H1 (cell line): ENCODE results near the gene BBX. TPM values are rescaled to one million over a fixed set of nuclear protein-coding genes. Genes with fewer than 3 reads are reported as not detected.
A peak's percentile ranks its signal among the peaks of the same experiment; 100 is the strongest.

ENCODE experiments used
- CTCF ChIA-PET: fragments of 300-600 bp; sonication (Branson Sonifier 250); formaldehyde crosslinking; loops from one replicate; lab custom pipeline; 2021; ENCODE audit not compliant: partially characterized antibody; lab: Charles Lee
- POLR2A ChIA-PET: fragments of 300-600 bp; sonication (Branson Sonifier 250); formaldehyde crosslinking; loops from one replicate; lab custom pipeline; 2021; ENCODE audit warnings: inconsistent platforms; ENCODE audit not compliant: partially characterized antibody; lab: Charles Lee
- DNase-seq, 2 experiments: peaks; one replicate each; pipeline versions ENCODE4 v3.0.0 to v3.0.0-alpha.2; 2010 to 2022; ENCODE audit warnings: low spot score in 2 of 2, low read depth in 1 of 2, mixed read lengths in 1 of 2
- FAIRE-seq: peaks from 2 replicates; lab custom pipeline; 2011; peaks lifted over from hg19 to GRCh38; lab: Jason Lieb, UNC
- H2AFZ ChIP-seq: 2 replicates; pipeline ENCODE4 v1.8.1; 2012; ENCODE audit warnings: low read length, inconsistent platforms
- H2AK5ac ChIP-seq: 2 replicates; pipeline ENCODE4 v1.6.1; 2013; ENCODE audit warnings: low read depth, low read length
- H2BK120ac ChIP-seq: replicated peaks from 2 replicates; pipeline ENCODE3; 2013; ENCODE audit warnings: low read depth, low read length, inconsistent platforms
- H2BK12ac ChIP-seq: 2 replicates; pipeline ENCODE4 v1.6.1; 2013; ENCODE audit warnings: low read depth, low read length
- H2BK15ac ChIP-seq: 2 replicates; pipeline ENCODE4 v1.6.1; 2013; ENCODE audit warnings: low read length
- H2BK20ac ChIP-seq: 2 replicates; pipeline ENCODE4 v1.6.1; 2013; ENCODE audit warnings: low read length
- H2BK5ac ChIP-seq: 2 replicates; pipeline ENCODE4 v1.6.1; 2013; ENCODE audit warnings: low read depth, low read length
- H3K14ac ChIP-seq: 2 replicates; pipeline ENCODE4 v1.6.1; 2013; ENCODE audit warnings: inconsistent platforms; ENCODE audit not compliant: insufficient read length
- H3K18ac ChIP-seq: 2 replicates; pipeline ENCODE4 v1.6.1; 2013; ENCODE audit warnings: low read length; ENCODE audit errors: extremely low read depth
- H3K23ac ChIP-seq: 2 replicates; pipeline ENCODE4 v1.6.1; 2013; ENCODE audit warnings: inconsistent platforms; ENCODE audit not compliant: insufficient read length
- H3K23me2 ChIP-seq: 2 replicates; pipeline ENCODE4 v1.6.1; 2013; ENCODE audit warnings: low read depth, low read length
- H3K27ac ChIP-seq: 2 replicates; pipeline ENCODE4 v1.6.1; 2011; ENCODE audit warnings: low read depth, low read length, inconsistent platforms
- H3K27me3 ChIP-seq, 4 experiments: replicated peaks in 1 of 4; 1 replicate in 1 of 4; 2 replicates in 3 of 4; pipeline versions ENCODE4 v1.6.1 to v1.8.1; 2011 to 2013; ENCODE audit warnings: low read length in 3 of 4, mild to moderate bottlenecking in 3 of 4, inconsistent platforms in 2 of 4, mixed read lengths in 2 of 4, moderate library complexity in 1 of 4; ENCODE audit not compliant: control insufficient read depth in 3 of 4, insufficient read depth in 3 of 4; ENCODE audit errors: extremely low read depth in 1 of 4
- H3K36me3 ChIP-seq, 4 experiments: 2 replicates each; pipeline versions ENCODE4 v1.6.1 to v1.8.1; 2011 to 2013; ENCODE audit warnings: mild to moderate bottlenecking in 4 of 4, low read length in 3 of 4, moderate library complexity in 2 of 4, control low read depth in 1 of 4, inconsistent platforms in 1 of 4; ENCODE audit not compliant: insufficient read depth in 4 of 4, control insufficient read depth in 2 of 4
- H3K4ac ChIP-seq: replicated peaks from 2 replicates; pipeline ENCODE3; 2013; ENCODE audit warnings: low read length, low read depth, mixed read lengths, inconsistent platforms; ENCODE audit not compliant: insufficient read length
- H3K4me1 ChIP-seq, 4 experiments: replicated peaks in 1 of 4; 1 replicate in 1 of 4; 2 replicates in 3 of 4; pipeline versions ENCODE4 v1.6.1 to v1.8.1; 2011 to 2013; ENCODE audit warnings: low read length in 3 of 4, inconsistent platforms in 2 of 4, mixed read lengths in 1 of 4; ENCODE audit not compliant: insufficient read depth in 4 of 4, control insufficient read depth in 3 of 4
- H3K4me2 ChIP-seq, 2 experiments: 2 replicates each; pipeline versions ENCODE4 v1.6.1 to v1.8.1; 2011 to 2013; ENCODE audit warnings: low read depth in 2 of 2, low read length in 2 of 2, control low read depth in 1 of 2, inconsistent platforms in 1 of 2, mild to moderate bottlenecking in 1 of 2; ENCODE audit not compliant: insufficient read depth in 1 of 2
- H3K4me3 ChIP-seq, 4 experiments: fragments of 200-600, 300-600 bp in 1 of 4; sonication (generic), shearing (Covaris generic), sonication (Bioruptor Twin) in 1 of 4; 2 replicates each; pipeline versions ENCODE4 v1.5.1 to v1.8.1; 2011 to 2016; ENCODE audit warnings: low read length in 4 of 4, low read depth in 3 of 4, control low read depth in 2 of 4, inconsistent platforms in 2 of 4, mild to moderate bottlenecking in 2 of 4, mixed read lengths in 1 of 4, moderate library complexity in 1 of 4; ENCODE audit not compliant: insufficient read depth in 2 of 4; ENCODE audit errors: extremely low read depth in 1 of 4
- H3K56ac ChIP-seq: replicated peaks from 2 replicates; pipeline ENCODE3; 2013; ENCODE audit warnings: low read depth, mild to moderate bottlenecking, mixed read lengths, low read length, inconsistent platforms; ENCODE audit not compliant: insufficient read length
- H3K79me1 ChIP-seq: 2 replicates; pipeline ENCODE4 v1.6.1; 2013; ENCODE audit warnings: low read depth, low read length, control low read depth
- H3K79me2 ChIP-seq, 2 experiments: 2 replicates each; pipeline versions ENCODE4 v1.6.1 to v1.8.1; 2012 to 2013; ENCODE audit warnings: low read length in 2 of 2, mild to moderate bottlenecking in 2 of 2, inconsistent platforms in 1 of 2; ENCODE audit not compliant: insufficient read depth in 2 of 2, control insufficient read depth in 1 of 2
- H3K9ac ChIP-seq, 4 experiments: replicated peaks in 1 of 4; 1 replicate in 1 of 4; 2 replicates in 3 of 4; pipeline versions ENCODE4 v1.6.1 to v1.8.1; 2011 to 2013; ENCODE audit warnings: low read depth in 3 of 4, low read length in 3 of 4, control low read depth in 2 of 4, mild to moderate bottlenecking in 2 of 4, moderate library complexity in 2 of 4, inconsistent platforms in 1 of 4; ENCODE audit errors: extremely low read depth in 1 of 4
- H3K9me3 ChIP-seq, 2 experiments: 2 replicates each; pipeline versions ENCODE4 v1.6.1 to v1.8.1; 2012 to 2013; ENCODE audit warnings: mild to moderate bottlenecking in 2 of 2, moderate library complexity in 2 of 2, control low read depth in 1 of 2, inconsistent platforms in 1 of 2, low read depth in 1 of 2, low read length in 1 of 2, mixed read lengths in 1 of 2; ENCODE audit not compliant: insufficient read depth in 2 of 2
- H4K20me1 ChIP-seq, 2 experiments: replicated peaks in 1 of 2; 2 replicates each; pipeline versions ENCODE3 to v1.8.1; 2011 to 2013; ENCODE audit warnings: inconsistent platforms in 2 of 2, low read length in 2 of 2, mild to moderate bottlenecking in 1 of 2; ENCODE audit not compliant: insufficient read depth in 2 of 2, control insufficient read depth in 1 of 2
- H4K5ac ChIP-seq: 2 replicates; pipeline ENCODE4 v1.6.1; 2013; ENCODE audit warnings: low read length, low read depth, mixed read lengths, inconsistent platforms; ENCODE audit not compliant: insufficient read length
- H4K8ac ChIP-seq: 2 replicates; pipeline ENCODE4 v1.8.0; 2013; ENCODE audit warnings: mild to moderate bottlenecking, moderate library complexity, low read length, inconsistent platforms; ENCODE audit not compliant: insufficient read depth; ENCODE audit errors: extremely low read depth
- H4K91ac ChIP-seq: replicated peaks from 2 replicates; pipeline ENCODE3; 2013; ENCODE audit warnings: low read length, mixed read lengths, inconsistent platforms; ENCODE audit not compliant: insufficient read length
- RAD21 ChIP-seq, 2 experiments: IDR thresholded peaks in 1 of 2; conservative IDR thresholded peaks in 1 of 2; 2 replicates each; pipeline ENCODE4 v1.6.1; 2011; ENCODE audit warnings: low read depth in 2 of 2, low read length in 2 of 2, improper control_type of control experiment in 1 of 2, inconsistent platforms in 1 of 2, mild to moderate bottlenecking in 1 of 2, moderate library complexity in 1 of 2
- WGBS, 2 experiments: shearing (Covaris generic) in 1 of 2; methylation state at CpG; one replicate each; pipeline versions ENCODE4 v1.1.6 to v1.1.7; 2013 to 2015; ENCODE audit warnings: low lambda C conversion rate in 2 of 2, mixed read lengths in 2 of 2, inconsistent platforms in 1 of 2, low coverage in 1 of 2, missing lambda C conversion rate in 1 of 2; ENCODE audit not compliant: insufficient replicate concordance in 2 of 2, insufficient coverage in 1 of 2, insufficient read length in 1 of 2; ENCODE audit errors: extremely low coverage in 1 of 2, missing lambda C conversion rate in 1 of 2; 5-methylcytosine and 5-hydroxymethylcytosine counted together
- polyA plus RNA-seq, 7 experiments: library from polyadenylated mRNA; depleted of rRNA in 3 of 7; stranded (reverse) in 5 of 7; unstranded in 2 of 7; fragments of >200 nt in 5 of 7; fragments of 200-250 nt in 2 of 7; gene quantifications; 1 replicate in 5 of 7; 2 replicates in 1 of 7; 4 replicates in 1 of 7; pipeline versions ENCODE4 v1.2.1 to v1.2.3, GENCODE V29; 2011 to 2013; ENCODE audit warnings: missing spikeins in 2 of 7, mixed read lengths in 2 of 7
- total RNA-seq: library from RNA; stranded (reverse); fragmentation: NEBNext Ultra II Directional; extraction: Animal tissue kit (Norgen Biotek cat#: 25700); gene quantifications from 2 replicates; pipeline ENCODE4 v1.2.1, GENCODE V29; 2021
- TF ChIP-seq, protein P1 (sequence below): IDR thresholded peaks from 2 replicates; pipeline ENCODE4 v1.6.1; 2012; ENCODE audit warnings: inconsistent platforms

Gene BBX
- total and polyA plus RNA-seq, 2 of the 8 experiments (the other 6 are each of a cell fraction or from before 2014, with no cell fraction given) = 11.0 to 42.5 TPM

DNA sequence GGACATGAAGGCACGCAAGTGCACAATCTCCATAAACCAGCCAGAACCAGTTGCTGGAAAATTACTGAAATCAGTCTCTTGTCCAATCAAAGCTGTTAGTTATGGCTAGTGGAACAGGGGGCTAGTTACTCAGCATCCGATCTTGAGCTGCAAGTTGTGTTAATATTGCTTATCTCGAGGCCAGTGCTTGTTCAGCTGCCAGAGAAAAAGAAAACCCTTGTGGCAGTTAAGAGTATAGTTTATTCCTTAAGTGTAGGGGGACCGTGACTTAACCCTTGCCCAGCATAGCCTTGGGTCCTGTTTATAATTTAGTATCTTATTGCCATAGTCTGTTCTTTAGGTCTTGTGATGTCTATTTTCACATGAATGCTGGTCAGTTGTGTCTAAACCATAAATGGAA is 299.5 kb downstream of the BBX start:
- H3K4me2 ChIP-seq = no peak overlapping the region
- no peak overlapping the region for H2AFZ ChIP-seq
- no peaks in the 10 kb centered on the region for H3K4me1 ChIP-seq
- FAIRE-seq (no peak), DNase-seq (no peak)
- no peak overlapping the region for H4K5ac ChIP-seq
- no peak overlapping the region for H3K9ac ChIP-seq
- no peak overlapping the region for H2BK120ac ChIP-seq
- H3K9me3 ChIP-seq = no peaks in the 10 kb centered on the region
- no peak overlapping the region for H3K4me3 ChIP-seq
- H3K23me2 ChIP-seq = no peaks in the 10 kb centered on the region
- H3K14ac ChIP-seq = no peak overlapping the region
- ChIA-PET CTCF (interaction anchor here (0.6 to 1.5 kb wide), 4 partner anchors 9 to 756 kb away, joined by 3 to 6 read pairs (median 3); no protein-coding TSS in a partner anchor), POLR2A (no interaction called here)
- TF ChIP-seq, protein P1, sequence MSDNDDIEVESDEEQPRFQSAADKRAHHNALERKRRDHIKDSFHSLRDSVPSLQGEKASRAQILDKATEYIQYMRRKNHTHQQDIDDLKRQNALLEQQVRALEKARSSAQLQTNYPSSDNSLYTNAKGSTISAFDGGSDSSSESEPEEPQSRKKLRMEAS = no peak
- TF ChIP-seq RAD21 (IDR thresholded peaks at IDR 0.05 in 1 of 2, conservative IDR thresholded peaks at IDR 0.05 in 1 of 2; ENCODE audit: low read depth in 2 of 2, low read length in 2 of 2) = 0 out of 4 replicates have a peak, but pooled peaks of 1 of the 2 experiments have one; percentile 2
- H3K18ac ChIP-seq = no peak overlapping the region
- no peak overlapping the region for H4K8ac ChIP-seq
- no peak overlapping the region for H3K23ac ChIP-seq
- no peak overlapping the region for H2BK5ac ChIP-seq
- H3K4ac ChIP-seq = no peak overlapping the region
- no peak overlapping the region for H2BK15ac ChIP-seq
- H3K27ac ChIP-seq = no peak overlapping the region
- H3K36me3 ChIP-seq = no peaks in the 10 kb centered on the region
- no peaks in the 10 kb centered on the region for H4K20me1 ChIP-seq
- no peak overlapping the region for H2AK5ac ChIP-seq
- H2BK12ac ChIP-seq = no peak overlapping the region
- H3K56ac ChIP-seq = no peak overlapping the region
- H2BK20ac ChIP-seq = no peak overlapping the region
- no peaks in the 10 kb centered on the region for H3K79me2 ChIP-seq
- peaks cover 0 to 1% (median 0%) of the 10 kb centered on the region in 4 experiments; a peak in 1 of 7 replicates for H3K27me3 ChIP-seq
- 88% methylated on average over 4 of the region's 4 CpGs; no CpG with 5 or more reads in 1 of the 2 experiments for WGBS, 2 experiments
- H3K79me1 ChIP-seq = no peaks in the 10 kb centered on the region; the same call in 1 of the 2 replicates
- H4K91ac ChIP-seq = no peak overlapping the region
